Measurements from ENCODE around the gene CAB39L. TPM values are rescaled to one million over a fixed set of nuclear protein-coding genes. Genes with fewer than 3 reads are reported as not detected.

CAB39L gene
- total and polyA plus RNA-seq, 2 donors (not counting 3 experiments of a cell fraction or from before 2014, with no cell fraction given): 3.1 to 7.2 TPM

DNA sequence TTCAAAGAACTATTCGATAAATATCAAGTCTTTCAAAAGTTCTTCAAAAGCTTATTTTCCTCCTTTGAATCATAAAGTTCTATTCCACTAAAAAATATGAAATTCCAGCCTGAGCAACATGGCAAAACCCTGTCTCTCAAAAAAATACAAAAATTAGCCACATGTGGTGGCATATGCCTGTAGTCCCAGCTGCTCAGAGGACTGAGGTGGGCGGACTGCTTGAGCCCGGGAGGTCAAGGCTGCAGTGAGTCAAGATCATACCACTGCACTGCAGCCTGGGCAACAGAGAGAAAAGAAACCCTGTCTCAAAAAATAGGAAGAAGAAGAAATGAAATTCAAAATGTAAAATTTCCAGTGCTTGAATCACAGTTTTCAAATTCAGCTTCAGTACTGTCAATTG, 24.6 kb downstream of the CAB39L start:
- POLR2A ChIA-PET: no interaction called here
- no peak overlapping the region for H2AFZ ChIP-seq (ENCODE audit: low read depth, low read length)
- H3K4me1 ChIP-seq (ENCODE audit: control insufficient read depth, extremely low read depth, insufficient read depth, low read length): no peaks in the 10 kb centered on the region
- H3K27ac ChIP-seq (ENCODE audit: insufficient read depth, low read depth, low read length): no peak overlapping the region
- no peaks in the 10 kb centered on the region for H3K36me3 ChIP-seq (ENCODE audit: control insufficient read depth in 2 of 2, extremely low read depth in 1 of 2, insufficient read depth in 2 of 2, low read length in 2 of 2)
- DNase-seq (ENCODE audit: low read depth, low spot score) (no peak), FAIRE-seq (no peak)
- H3K4me2 ChIP-seq (ENCODE audit: insufficient read depth, low read length): no peak overlapping the region
- H3K27me3 ChIP-seq (ENCODE audit: control insufficient read depth in 2 of 2, insufficient read depth in 2 of 2, low read length in 2 of 2): no peaks in the 10 kb centered on the region
- no peaks in the 10 kb centered on the region for H3K9me1 ChIP-seq (replicated peaks; ENCODE audit: control insufficient read depth, extremely low read depth, insufficient read depth, low read length)
- no peaks in the 10 kb centered on the region for H4K20me1 ChIP-seq (replicated peaks; ENCODE audit: control insufficient read depth, extremely low read depth, insufficient read depth, low read length)
- no peak overlapping the region for H3K4me3 ChIP-seq (replicated peaks in 1 of 3; ENCODE audit: insufficient read depth in 1 of 3, low read depth in 1 of 3, low read length in 3 of 3)
- no TSS peak for BruUV-seq (replicated peaks)
- TF ChIP-seq JUN (IDR thresholded peaks at IDR 0.05; ENCODE audit: borderline replicate concordance, insufficient read depth, insufficient read length, low read depth) (no peak), GATA2 (IDR thresholded peaks at IDR 0.05; ENCODE audit: insufficient read depth, insufficient read length, low read depth, low read length) (no peak), EZH2 (IDR thresholded peaks at IDR 0.05; ENCODE audit: borderline replicate concordance, low read depth, low read length, severe bottlenecking) (no peak), POLR2A (IDR thresholded peaks at IDR 0.05; ENCODE audit: low read depth, low read length) (no peak), MYC (IDR thresholded peaks at IDR 0.05; ENCODE audit: low read depth, low read length) (no peak), POLR2AphosphoS5 (IDR thresholded peaks at IDR 0.05; ENCODE audit: insufficient read depth, low read depth, low read length) (no peak), FOS (IDR thresholded peaks at IDR 0.05; ENCODE audit: borderline replicate concordance, insufficient read depth, low read length) (no peak)
- TF ChIP-seq, protein P1, sequence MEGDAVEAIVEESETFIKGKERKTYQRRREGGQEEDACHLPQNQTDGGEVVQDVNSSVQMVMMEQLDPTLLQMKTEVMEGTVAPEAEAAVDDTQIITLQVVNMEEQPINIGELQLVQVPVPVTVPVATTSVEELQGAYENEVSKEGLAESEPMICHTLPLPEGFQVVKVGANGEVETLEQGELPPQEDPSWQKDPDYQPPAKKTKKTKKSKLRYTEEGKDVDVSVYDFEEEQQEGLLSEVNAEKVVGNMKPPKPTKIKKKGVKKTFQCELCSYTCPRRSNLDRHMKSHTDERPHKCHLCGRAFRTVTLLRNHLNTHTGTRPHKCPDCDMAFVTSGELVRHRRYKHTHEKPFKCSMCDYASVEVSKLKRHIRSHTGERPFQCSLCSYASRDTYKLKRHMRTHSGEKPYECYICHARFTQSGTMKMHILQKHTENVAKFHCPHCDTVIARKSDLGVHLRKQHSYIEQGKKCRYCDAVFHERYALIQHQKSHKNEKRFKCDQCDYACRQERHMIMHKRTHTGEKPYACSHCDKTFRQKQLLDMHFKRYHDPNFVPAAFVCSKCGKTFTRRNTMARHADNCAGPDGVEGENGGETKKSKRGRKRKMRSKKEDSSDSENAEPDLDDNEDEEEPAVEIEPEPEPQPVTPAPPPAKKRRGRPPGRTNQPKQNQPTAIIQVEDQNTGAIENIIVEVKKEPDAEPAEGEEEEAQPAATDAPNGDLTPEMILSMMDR (IDR thresholded peaks at IDR 0.05; ENCODE audit: extremely low read depth in 1 of 2, insufficient read depth in 1 of 2, low read depth in 1 of 2, low read length in 2 of 2): no peak
- TF ChIP-seq, protein P2, sequence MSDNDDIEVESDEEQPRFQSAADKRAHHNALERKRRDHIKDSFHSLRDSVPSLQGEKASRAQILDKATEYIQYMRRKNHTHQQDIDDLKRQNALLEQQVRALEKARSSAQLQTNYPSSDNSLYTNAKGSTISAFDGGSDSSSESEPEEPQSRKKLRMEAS (IDR thresholded peaks at IDR 0.05; ENCODE audit: insufficient read depth, insufficient read length): no peak
- intact Hi-C loops (cut with micrococcal nuclease) (no loop called here), dilution Hi-C loops (cut with MboI; ENCODE audit: extremely low pct_ligation_motif_present, low sequenced_read_pairs) (no loop called here)
- H3K9ac ChIP-seq (replicated peaks; ENCODE audit: extremely low read depth, insufficient read depth, low read length): no peak overlapping the region
- H3K79me2 ChIP-seq (ENCODE audit: control insufficient read depth, insufficient read depth, low read length): no peaks in the 10 kb centered on the region
- H3K9me3 ChIP-seq (replicated peaks; ENCODE audit: control insufficient read depth, insufficient read depth, low read length): no peaks in the 10 kb centered on the region
- CTCF ChIA-PET: interaction anchor here (1.5 kb wide), 1 partner anchor 10 kb away, joined by 3 read pairs; no protein-coding TSS in a partner anchor

Measured in endothelial cell of umbilical vein (primary cell).